ENCODE measurements around the gene ZNF467.

- TF ChIP-seq ZFP30 (CRISPR knock-in tag; IDR thresholded peaks at IDR 0.05) = no peak
- no peak for TF ChIP-seq PATZ1 (CRISPR knock-in tag; IDR thresholded peaks at IDR 0.05; ENCODE audit: borderline replicate concordance)
- no peak for TF ChIP-seq CSRNP3 (CRISPR knock-in tag; IDR thresholded peaks at IDR 0.05)
- no peak for TF ChIP-seq BACH2 (CRISPR knock-in tag; IDR thresholded peaks at IDR 0.05; ENCODE audit: borderline replicate concordance)
- no peak for TF ChIP-seq TCF4 (CRISPR knock-in tag; IDR thresholded peaks at IDR 0.05; ENCODE audit: borderline replicate concordance)
- no peak for TF ChIP-seq RARB (CRISPR knock-in tag; IDR thresholded peaks at IDR 0.05)
- TF ChIP-seq OSR1 (CRISPR knock-in tag; IDR thresholded peaks at IDR 0.05) = no peak
- TF ChIP-seq ZFP3 (CRISPR knock-in tag; IDR thresholded peaks at IDR 0.05) = no peak
- TF ChIP-seq TOX (CRISPR knock-in tag; IDR thresholded peaks at IDR 0.05; ENCODE audit: borderline replicate concordance) = no peak
- no peak for TF ChIP-seq ZNF565 (CRISPR knock-in tag; conservative IDR thresholded peaks at IDR 0.05; ENCODE audit: low read depth)
- TF ChIP-seq ARNTL (CRISPR knock-in tag; IDR thresholded peaks at IDR 0.05; ENCODE audit: borderline replicate concordance, low read depth) = no peak
- TF ChIP-seq CREB5 (CRISPR knock-in tag; IDR thresholded peaks at IDR 0.05; ENCODE audit: low read depth) = no peak
- no peak for TF ChIP-seq GLIS3 (CRISPR knock-in tag; IDR thresholded peaks at IDR 0.05)
Measured at GRCh38 chr7:149779502-149779805, 6.1 kb upstream of the ZNF467 start.

Measured in SK-N-SH treated with all-trans-retinoic acid at 6 μM for 48 hours (cell line).